RWPE1 (cell line): ENCODE results near the gene METTL6.

Experiments used
- CTCF ChIA-PET: fragments of 350-600 bp; sonication (Branson Sonifier 250); formaldehyde crosslinking; extraction: SDS; loops from one replicate; lab custom pipeline; 2021; lab: Yijun Ruan, JAX
- POLR2A ChIA-PET: fragments of 400-600 bp; formaldehyde crosslinking; extraction: SDS; loops from one replicate; lab custom pipeline; 2020; ENCODE audit warnings: antibody characterized with exemption; ENCODE audit not compliant: low non-redundant PET; lab: Yijun Ruan, JAX
- DNase-seq: peaks from one replicate; pipeline ENCODE4 v3.0.0; 2012; ENCODE audit warnings: low spot score
- H3K27ac ChIP-seq: fragments of 450-650 bp; 2 replicates; pipeline ENCODE4 v1.5.1; 2017
- CTCF ChIP-seq: fragments of 450-650 bp; conservative IDR thresholded peaks from 2 replicates; pipeline ENCODE4 v1.5.1; 2017; ENCODE audit warnings: low read depth, mild to moderate bottlenecking

Gene METTL6

DNA sequence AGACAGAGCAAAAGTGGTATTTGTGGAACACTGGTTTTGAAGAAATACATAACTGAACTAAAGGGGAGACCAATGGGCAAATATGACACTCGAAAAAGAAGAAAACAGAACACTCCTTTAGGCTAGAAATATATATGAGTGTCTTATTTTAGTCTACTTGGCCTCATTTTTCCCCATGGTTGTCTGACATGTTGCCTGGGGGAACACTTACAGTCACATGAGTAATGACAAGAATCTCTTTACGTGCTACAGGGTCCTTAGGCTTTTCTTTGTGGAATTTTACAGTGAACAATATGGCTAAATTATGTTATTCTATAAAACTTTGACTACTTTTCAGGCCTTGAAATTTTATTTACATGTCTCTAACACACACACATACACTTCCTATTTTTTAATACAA lies 17.6 kb downstream of the METTL6 start:
- TF ChIP-seq CTCF = no peak
- CTCF ChIA-PET = no interaction called here
- H3K27ac ChIP-seq = no peak overlapping the region
- no peak for DNase-seq
- POLR2A ChIA-PET = no interaction called here

DNA sequence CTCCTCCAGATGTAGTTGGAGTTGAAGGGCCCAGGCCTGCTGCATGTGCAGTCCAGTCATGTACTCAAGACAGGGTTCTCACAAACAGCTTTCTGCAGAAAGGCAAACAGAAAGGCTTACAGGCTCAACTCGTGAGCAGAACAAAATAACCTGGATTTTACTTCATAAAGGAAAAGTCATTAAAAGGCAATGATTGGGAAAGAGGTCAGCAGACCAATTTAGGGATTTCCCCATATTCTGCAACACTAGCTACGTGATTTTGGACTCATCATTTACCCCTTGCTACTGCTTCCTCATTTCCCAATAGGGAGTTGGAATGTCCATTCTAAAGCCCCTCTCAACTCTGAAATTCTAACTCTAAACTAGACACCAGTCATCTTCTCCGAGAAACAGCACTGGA lies 18.1 kb downstream of the METTL6 start:
- no peak for TF ChIP-seq CTCF
- CTCF ChIA-PET = no interaction called here
- no peak overlapping the region for H3K27ac ChIP-seq
- POLR2A ChIA-PET = no interaction called here
- DNase-seq = no peak

DNA sequence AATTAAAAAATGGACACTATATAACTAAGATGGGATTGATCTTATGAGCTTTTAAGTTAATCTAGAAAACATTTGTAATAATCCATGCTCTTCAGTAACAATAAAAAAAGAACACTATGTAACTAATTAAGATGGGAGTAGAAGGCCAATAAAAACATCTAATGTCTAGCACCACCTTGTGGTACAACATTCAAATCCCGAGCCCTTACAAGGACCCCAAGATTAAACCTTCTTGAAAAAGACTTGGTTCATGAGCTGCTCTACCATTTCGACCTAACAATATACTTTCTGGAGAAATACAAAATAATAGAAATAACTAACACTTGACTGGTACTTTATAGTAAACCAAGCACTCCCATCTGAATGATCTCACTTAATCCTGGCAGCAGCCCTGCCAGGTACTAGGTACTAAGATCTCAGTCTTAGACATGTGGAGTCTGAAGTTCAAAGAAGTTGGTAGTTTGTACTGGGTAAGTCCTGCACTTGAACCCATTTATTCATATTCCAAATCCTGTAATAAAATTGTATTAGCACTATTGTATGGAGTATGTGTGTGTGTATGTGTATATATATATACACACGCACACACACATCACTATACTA lies 21.8 kb downstream of the METTL6 start:
- DNase-seq = peak; percentile 32
- no peak overlapping the region for H3K27ac ChIP-seq
- ChIA-PET POLR2A (no interaction called here), CTCF (interaction anchor here (0.6 to 1.8 kb wide), 5 partner anchors 31 to 145 kb away, joined by 3 to 9 read pairs (median 3); no protein-coding TSS in a partner anchor)
- TF ChIP-seq CTCF = peak; percentile 51

GRCh38 chr3:15404767-15405166 lies 22.6 kb downstream of the METTL6 start:
- H3K27ac ChIP-seq = no peak overlapping the region
- POLR2A ChIA-PET = no interaction called here
- CTCF ChIA-PET = interaction anchor here (0.6 to 0.9 kb wide), 3 partner anchors 31 to 139 kb away, joined by 3 to 9 read pairs (median 3); no protein-coding TSS in a partner anchor
- no peak for TF ChIP-seq CTCF
- no peak for DNase-seq

GRCh38 chr3:15403965-15404364 lies 23.4 kb downstream of the METTL6 start:
- POLR2A ChIA-PET = no interaction called here
- no peak for TF ChIP-seq CTCF
- H3K27ac ChIP-seq = no peak overlapping the region
- DNase-seq = no peak
- CTCF ChIA-PET = no interaction called here

- no peak for DNase-seq
- POLR2A ChIA-PET = no interaction called here
- CTCF ChIA-PET = no interaction called here
- H3K27ac ChIP-seq = no peak overlapping the region
- no peak for TF ChIP-seq CTCF
Observed at GRCh38 chr3:15403495-15403894, 23.8 kb downstream of the METTL6 start.
